Measurements from ENCODE around the gene GRB2. TPM values are rescaled to one million over a fixed set of nuclear protein-coding genes. Genes with fewer than 3 reads are reported as not detected.

The GRB2 gene
- total and polyA plus RNA-seq, 2 donors from 2014 or later = 65.3 to 119 TPM

GRCh38 chr17:75327757-75328156 is 77.7 kb downstream of the GRB2 start:
- TF ChIP-seq CTCF (IDR thresholded peaks at IDR 0.05; ENCODE audit: borderline replicate concordance, extremely low read depth, insufficient read depth) = no peak
- Histone ChIP-seq H3K27ac (ENCODE audit: low read depth in 2 of 2, low read length in 2 of 2) (no peak overlapping the region), H3K4me3 (ENCODE audit: low read length in 3 of 3) (no peak overlapping the region), H3K27me3 (ENCODE audit: control insufficient read depth, insufficient read depth, low read length) (no peaks in the 10 kb centered on the region), H3K9ac (ENCODE audit: low read length in 3 of 3) (no peak overlapping the region), H3K36me3 (ENCODE audit: control insufficient read depth in 2 of 3, insufficient read depth in 3 of 3, low read length in 3 of 3) (peaks cover 0 to 5% (median 4%) of the 10 kb centered on the region in 3 donors), H3K9me3 (ENCODE audit: control insufficient read depth in 2 of 3, insufficient read depth in 1 of 3, low read length in 3 of 3) (no peaks in the 10 kb centered on the region), H3K4me1 (ENCODE audit: control insufficient read depth in 2 of 3, insufficient read depth in 2 of 3, low read depth in 1 of 3, low read length in 3 of 3) (peaks cover 0 to 4% (median 3%) of the 10 kb centered on the region in 3 donors)
- intact Hi-C loops (cut with DNase I) = no loop called here
- DNase-seq = no peak
- no peak for FAIRE-seq

GRCh38 chr17:75326226-75326848 is 79.1 kb downstream of the GRB2 start:
- Histone ChIP-seq H3K27me3 (ENCODE audit: control insufficient read depth, insufficient read depth, low read length) (no peaks in the 10 kb centered on the region), H3K36me3 (ENCODE audit: control insufficient read depth in 2 of 3, insufficient read depth in 3 of 3, low read length in 3 of 3) (peaks cover 0 to 10% (median 2%) of the 10 kb centered on the region in 3 donors), H3K9me3 (ENCODE audit: control insufficient read depth in 2 of 3, insufficient read depth in 1 of 3, low read length in 3 of 3) (no peaks in the 10 kb centered on the region), H3K27ac (ENCODE audit: low read depth in 2 of 2, low read length in 2 of 2) (peak overlapping the region; percentile 12 to 60), H3K4me3 (ENCODE audit: low read length in 3 of 3) (no peak overlapping the region), H3K4me1 (ENCODE audit: control insufficient read depth in 2 of 3, insufficient read depth in 2 of 3, low read depth in 1 of 3, low read length in 3 of 3) (peaks cover 0 to 4% (median 3%) of the 10 kb centered on the region in 3 donors), H3K9ac (ENCODE audit: low read length in 3 of 3) (no peak overlapping the region)
- no peak for TF ChIP-seq CTCF (IDR thresholded peaks at IDR 0.05; ENCODE audit: borderline replicate concordance, extremely low read depth, insufficient read depth)
- FAIRE-seq (no peak), DNase-seq (no peak)
- intact Hi-C loops (cut with DNase I) = no loop called here

- peak overlapping the region; percentile 12 to 60 for H3K27ac ChIP-seq (ENCODE audit: low read depth in 2 of 2, low read length in 2 of 2)
- H3K36me3 ChIP-seq (ENCODE audit: control insufficient read depth in 2 of 3, insufficient read depth in 3 of 3, low read length in 3 of 3) = peaks cover under 1 to 8% (median 2%) of the 10 kb centered on the region in 3 donors
- DNase-seq (peak in 1 of 5 donors; percentile 37), FAIRE-seq (no peak)
- H3K4me1 ChIP-seq (ENCODE audit: control insufficient read depth in 2 of 3, insufficient read depth in 2 of 3, low read depth in 1 of 3, low read length in 3 of 3) = peaks cover 0 to 4% (median 3%) of the 10 kb centered on the region in 3 donors
- intact Hi-C loops (cut with DNase I) = no loop called here
- no peaks in the 10 kb centered on the region for H3K9me3 ChIP-seq (ENCODE audit: control insufficient read depth in 2 of 3, insufficient read depth in 1 of 3, low read length in 3 of 3)
- no peak for TF ChIP-seq CTCF (IDR thresholded peaks at IDR 0.05; ENCODE audit: borderline replicate concordance, extremely low read depth, insufficient read depth)
- no peak overlapping the region for H3K4me3 ChIP-seq (ENCODE audit: low read length in 3 of 3)
- no peak overlapping the region for H3K9ac ChIP-seq (ENCODE audit: low read length in 3 of 3)
- no peaks in the 10 kb centered on the region for H3K27me3 ChIP-seq (ENCODE audit: control insufficient read depth, insufficient read depth, low read length)
Observed at GRCh38 chr17:75325827-75326225, 79.7 kb downstream of the GRB2 start.

Measured in kidney (tissue), 14 donors.